GM10266 (cell line): ENCODE data around the gene RHOBTB1.

Experiments used
- DNase-seq: peaks from one replicate; pipeline ENCODE4 v3.0.0; 2012; ENCODE audit errors: extremely low spot score
- TF ChIP-seq, protein P1 (sequence below): IDR thresholded peaks from 2 replicates; pipeline ENCODE4 v1.5.1; 2012; ENCODE audit warnings: mild to moderate bottlenecking, low read depth; ENCODE audit not compliant: control insufficient read depth, insufficient read depth; ENCODE audit errors: missing control alignments

The RHOBTB1 gene, protein sequence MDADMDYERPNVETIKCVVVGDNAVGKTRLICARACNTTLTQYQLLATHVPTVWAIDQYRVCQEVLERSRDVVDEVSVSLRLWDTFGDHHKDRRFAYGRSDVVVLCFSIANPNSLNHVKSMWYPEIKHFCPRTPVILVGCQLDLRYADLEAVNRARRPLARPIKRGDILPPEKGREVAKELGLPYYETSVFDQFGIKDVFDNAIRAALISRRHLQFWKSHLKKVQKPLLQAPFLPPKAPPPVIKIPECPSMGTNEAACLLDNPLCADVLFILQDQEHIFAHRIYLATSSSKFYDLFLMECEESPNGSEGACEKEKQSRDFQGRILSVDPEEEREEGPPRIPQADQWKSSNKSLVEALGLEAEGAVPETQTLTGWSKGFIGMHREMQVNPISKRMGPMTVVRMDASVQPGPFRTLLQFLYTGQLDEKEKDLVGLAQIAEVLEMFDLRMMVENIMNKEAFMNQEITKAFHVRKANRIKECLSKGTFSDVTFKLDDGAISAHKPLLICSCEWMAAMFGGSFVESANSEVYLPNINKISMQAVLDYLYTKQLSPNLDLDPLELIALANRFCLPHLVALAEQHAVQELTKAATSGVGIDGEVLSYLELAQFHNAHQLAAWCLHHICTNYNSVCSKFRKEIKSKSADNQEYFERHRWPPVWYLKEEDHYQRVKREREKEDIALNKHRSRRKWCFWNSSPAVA

DNA sequence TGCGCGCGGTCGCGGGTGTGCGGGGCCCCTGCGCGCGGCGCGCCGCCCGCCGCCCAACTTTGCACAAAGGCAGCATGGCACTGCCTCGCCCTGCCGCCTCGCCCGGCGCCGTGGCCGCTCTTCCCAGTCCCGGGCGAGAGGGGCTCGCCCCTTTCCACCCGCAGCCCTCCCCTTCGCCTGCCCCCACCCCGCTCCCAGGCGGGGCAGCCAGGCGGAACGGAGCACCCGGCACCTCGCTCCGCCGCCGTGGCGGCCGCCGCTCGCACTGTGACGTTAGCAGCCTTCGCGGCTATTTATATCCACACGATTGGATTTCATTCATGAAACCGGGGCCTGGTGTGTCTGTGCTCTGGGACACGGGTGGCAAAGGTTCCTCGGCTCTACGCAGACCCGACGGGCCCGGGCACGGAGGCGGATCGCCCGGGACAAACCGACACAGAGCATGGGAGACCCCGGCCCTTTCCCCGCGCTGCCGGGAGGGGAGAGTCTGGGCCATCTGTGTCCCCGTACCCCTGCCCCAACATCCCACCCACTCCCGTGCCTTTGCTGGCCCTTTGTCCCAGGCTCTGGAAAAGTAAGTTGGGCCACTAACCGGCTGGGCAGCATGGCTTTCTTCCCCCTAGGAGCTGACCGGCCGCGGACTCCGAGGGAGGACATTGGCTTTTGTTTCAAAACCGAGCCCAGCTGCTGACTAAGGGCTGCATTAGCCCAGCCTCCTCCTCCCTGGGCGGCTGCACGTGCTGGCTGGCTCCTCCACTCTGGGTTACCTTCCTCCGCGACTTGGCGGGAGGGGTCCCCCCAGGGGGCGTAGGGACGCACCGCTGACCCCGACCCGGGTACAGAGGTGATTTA lies at the start of gene RHOBTB1:
Gene RHOBTB1 (minus strand): TSS at position 128 of the 852 bp plus-strand sequence. CDS start 32,643 bp downstream, outside the sequence.
- peak; percentile 47 for DNase-seq
- TF ChIP-seq, protein P1, sequence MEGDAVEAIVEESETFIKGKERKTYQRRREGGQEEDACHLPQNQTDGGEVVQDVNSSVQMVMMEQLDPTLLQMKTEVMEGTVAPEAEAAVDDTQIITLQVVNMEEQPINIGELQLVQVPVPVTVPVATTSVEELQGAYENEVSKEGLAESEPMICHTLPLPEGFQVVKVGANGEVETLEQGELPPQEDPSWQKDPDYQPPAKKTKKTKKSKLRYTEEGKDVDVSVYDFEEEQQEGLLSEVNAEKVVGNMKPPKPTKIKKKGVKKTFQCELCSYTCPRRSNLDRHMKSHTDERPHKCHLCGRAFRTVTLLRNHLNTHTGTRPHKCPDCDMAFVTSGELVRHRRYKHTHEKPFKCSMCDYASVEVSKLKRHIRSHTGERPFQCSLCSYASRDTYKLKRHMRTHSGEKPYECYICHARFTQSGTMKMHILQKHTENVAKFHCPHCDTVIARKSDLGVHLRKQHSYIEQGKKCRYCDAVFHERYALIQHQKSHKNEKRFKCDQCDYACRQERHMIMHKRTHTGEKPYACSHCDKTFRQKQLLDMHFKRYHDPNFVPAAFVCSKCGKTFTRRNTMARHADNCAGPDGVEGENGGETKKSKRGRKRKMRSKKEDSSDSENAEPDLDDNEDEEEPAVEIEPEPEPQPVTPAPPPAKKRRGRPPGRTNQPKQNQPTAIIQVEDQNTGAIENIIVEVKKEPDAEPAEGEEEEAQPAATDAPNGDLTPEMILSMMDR, result no peak

DNA sequence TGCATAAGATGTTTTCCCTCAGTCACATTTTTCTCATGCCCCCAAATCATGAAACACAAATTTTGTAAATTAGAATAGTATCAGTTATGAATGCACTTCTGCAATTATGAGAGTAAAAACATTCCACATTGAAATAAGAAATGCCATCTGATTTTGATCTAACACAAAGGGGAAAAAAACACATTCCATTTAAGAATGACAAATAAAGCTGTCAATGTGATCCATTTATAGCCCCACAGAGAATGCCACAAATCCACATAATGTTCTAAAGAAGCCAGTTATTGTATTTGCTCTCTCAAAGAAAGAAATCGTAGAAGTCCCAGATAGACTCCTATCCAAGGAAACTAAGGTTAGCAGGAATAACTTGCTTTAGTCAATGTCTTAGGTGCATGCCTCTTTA lies 48.7 kb upstream of the RHOBTB1 start:
- no peak for DNase-seq
- TF ChIP-seq, protein P1, result no peak

DNA sequence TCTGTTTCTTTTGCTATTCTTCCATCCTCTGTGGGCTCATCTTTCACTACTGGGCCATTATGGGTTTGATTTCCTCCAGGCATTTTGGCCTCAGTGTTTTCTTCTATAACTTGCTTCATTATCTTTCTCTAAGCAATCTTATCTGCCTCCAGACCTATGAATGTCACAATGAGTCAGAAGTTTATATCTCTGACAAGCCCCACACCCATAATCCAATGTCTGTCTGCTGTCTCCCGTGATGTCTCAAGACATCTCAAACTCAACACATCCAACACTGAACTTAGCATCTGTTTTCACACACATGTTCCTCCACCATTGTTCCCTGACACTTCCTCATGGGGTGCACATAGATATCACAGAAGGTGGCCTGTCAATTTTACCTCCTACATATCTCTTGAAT lies 46.7 kb upstream of the RHOBTB1 start:
- DNase-seq, result no peak
- TF ChIP-seq, protein P1, result no peak

DNA sequence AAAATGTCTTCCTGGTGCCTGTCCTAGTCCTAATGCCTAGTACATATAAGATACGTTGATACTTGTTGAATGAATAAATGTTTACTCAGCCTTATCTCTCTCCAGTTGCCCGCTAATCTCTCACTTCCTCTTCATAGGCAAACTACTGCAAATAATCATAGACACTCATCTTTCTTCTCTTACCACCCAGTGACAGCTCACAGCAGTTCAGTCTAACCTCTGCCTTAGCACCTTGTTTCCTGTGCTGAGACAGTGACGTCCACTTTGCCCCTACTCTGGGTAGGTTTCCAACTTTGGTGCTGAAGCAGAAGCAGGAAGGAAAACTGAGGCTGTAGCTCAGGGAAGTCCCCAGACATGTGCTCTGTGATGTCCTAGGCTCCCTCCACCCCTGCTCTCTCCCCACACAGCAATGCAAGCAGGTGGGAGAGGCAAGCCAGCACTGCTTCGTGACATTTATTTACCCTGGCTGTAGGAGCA lies 45.5 kb upstream of the RHOBTB1 start:
- no peak for DNase-seq
- TF ChIP-seq, protein P1, result no peak

DNA sequence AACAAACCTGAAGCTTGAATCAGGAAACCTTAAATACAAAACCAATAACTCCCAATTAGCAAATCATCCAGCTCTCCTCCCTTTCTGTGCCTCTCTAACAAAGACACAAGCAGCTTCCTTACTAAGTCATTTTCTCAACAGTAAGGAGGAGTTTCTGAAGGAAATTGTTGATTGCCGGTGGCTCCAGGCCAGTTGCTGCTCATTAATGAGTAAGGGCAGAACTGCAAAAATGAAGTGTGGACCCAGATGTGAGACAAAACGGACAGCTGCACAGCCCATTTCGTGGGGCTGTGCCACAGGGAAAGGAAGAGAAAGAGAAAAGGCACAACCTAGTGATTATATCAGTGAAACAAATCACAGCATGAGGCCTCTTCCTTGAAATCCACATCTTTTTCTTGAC lies 42.8 kb upstream of the RHOBTB1 start:
- DNase-seq, result no peak
- TF ChIP-seq, protein P1, result no peak

DNA sequence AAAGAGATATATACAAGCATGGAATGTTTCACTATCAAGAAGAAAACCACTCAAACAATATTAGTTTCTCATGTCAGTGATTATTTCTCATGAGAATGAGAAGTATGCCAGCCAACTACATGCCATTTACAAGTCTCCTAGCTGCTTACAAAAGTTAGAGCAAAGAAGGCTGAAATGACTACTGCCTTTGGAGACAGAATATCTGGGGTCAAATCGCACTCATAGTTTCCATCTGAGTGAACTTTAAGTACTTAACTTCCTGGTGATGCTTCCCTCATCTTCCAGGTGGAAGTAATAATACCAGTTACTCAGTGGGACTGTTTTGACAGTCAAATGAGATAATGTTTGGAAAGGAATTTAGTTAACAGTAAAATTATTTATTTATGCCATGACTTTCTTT lies 42.0 kb upstream of the RHOBTB1 start:
- DNase-seq, result no peak
- TF ChIP-seq, protein P1, result no peak
